OCI-LY3 (cell line): ENCODE results near the gene NRK.
"Not testable (repeated sequence)": the region's sequence is repeated elsewhere in the genome, so short reads cannot be mapped to it uniquely, and the experiment has no call there.

Source experiments
- H2AFZ ChIP-seq: fragments of 200-600, 300-600 bp; shearing (Covaris generic); 2 replicates; pipeline ENCODE4 v1.6.0; 2014; ENCODE audit warnings: antibody characterized with exemption, low read depth, low read length
- H3K27ac ChIP-seq: fragments of 200-600, 300-600 bp; sonication (generic); 2 replicates; pipeline ENCODE4 v1.5.1; 2014; ENCODE audit warnings: mild to moderate bottlenecking, low read length, moderate library complexity, mixed read lengths
- H3K27me3 ChIP-seq: fragments of 200-600, 300-600 bp; sonication (generic); 2 replicates; pipeline ENCODE4 v1.6.1; 2014; ENCODE audit warnings: low read depth, low read length, mixed read lengths
- H3K36me3 ChIP-seq: fragments of 200-600, 300-600 bp; sonication (generic); replicated peaks from 2 replicates; pipeline ENCODE3; 2014; ENCODE audit warnings: low read depth, low read length, mixed read lengths
- H3K4me1 ChIP-seq: fragments of 300-600, 200-600 bp; sonication (generic); 2 replicates; pipeline ENCODE4 v1.6.1; 2014; ENCODE audit warnings: low read length, mixed read lengths
- H3K4me2 ChIP-seq: fragments of 200-600, 300-600 bp; sonication (generic); 2 replicates; pipeline ENCODE4 v1.6.1; 2014; ENCODE audit warnings: low read length, mixed read lengths
- H3K4me3 ChIP-seq: fragments of 300-600, 200-600 bp; sonication (generic); 2 replicates; pipeline ENCODE4 v1.5.1; 2014; ENCODE audit warnings: antibody characterized with exemption, mild to moderate bottlenecking, low read length, moderate library complexity
- H3K79me2 ChIP-seq: fragments of 300-600, 200-600 bp; shearing (Covaris generic); 2 replicates; pipeline ENCODE4 v1.6.1; 2014; ENCODE audit warnings: mild to moderate bottlenecking, low read length, mixed read lengths
- H3K9ac ChIP-seq: fragments of 300-600, 200-600 bp; shearing (Covaris generic); 2 replicates; pipeline ENCODE4 v1.6.0; 2014; ENCODE audit warnings: mild to moderate bottlenecking, low read length, moderate library complexity
- H3K9me3 ChIP-seq: fragments of 200-600, 300-600 bp; shearing (Covaris generic); 2 replicates; pipeline ENCODE4 v1.6.1; 2014; ENCODE audit warnings: low read length, mixed read lengths; ENCODE audit not compliant: insufficient read depth
- H4K20me1 ChIP-seq: fragments of 200-600, 300-600 bp; sonication (generic); 2 replicates; pipeline ENCODE4 v1.6.1; 2016; ENCODE audit warnings: low read length, mixed read lengths; ENCODE audit not compliant: insufficient read depth
- CTCF ChIP-seq: fragments of 200-600, 300-600 bp; sonication (generic); IDR thresholded peaks from 2 replicates; pipeline ENCODE4 v1.5.1; 2014; ENCODE audit warnings: antibody characterized with exemption, low read length, low read depth
- EZH2phosphoT487 ChIP-seq: fragments of 200-600 bp; shearing (Covaris generic); IDR thresholded peaks from 2 replicates; pipeline ENCODE4 v1.6.1; 2018; ENCODE audit warnings: antibody characterized with exemption, mixed run types, low read depth

The NRK gene

GRCh38 chrX:105803891-105804290, 18.4 kb upstream of the NRK start:
- H3K4me2 ChIP-seq: no peak overlapping the region
- TF ChIP-seq EZH2phosphoT487: no peak
- TF ChIP-seq CTCF: no peak
- no peak overlapping the region for H3K27ac ChIP-seq
- H3K36me3 ChIP-seq: no peaks in the 10 kb centered on the region
- H3K9ac ChIP-seq: no peak overlapping the region
- H3K4me3 ChIP-seq: no peak overlapping the region
- H3K9me3 ChIP-seq: no peaks in the 10 kb centered on the region
- no peak overlapping the region for H2AFZ ChIP-seq
- no peaks in the 10 kb centered on the region for H4K20me1 ChIP-seq
- no peaks in the 10 kb centered on the region for H3K27me3 ChIP-seq
- no peaks in the 10 kb centered on the region for H3K4me1 ChIP-seq
- H3K79me2 ChIP-seq: no peaks in the 10 kb centered on the region

GRCh38 chrX:105805655-105806054, 16.7 kb upstream of the NRK start:
- H3K9me3 ChIP-seq, H3K4me2 ChIP-seq, H2AFZ ChIP-seq, H3K79me2 ChIP-seq, H4K20me1 ChIP-seq, H3K4me3 ChIP-seq, H3K9ac ChIP-seq, H3K27ac ChIP-seq, H3K36me3 ChIP-seq, H3K4me1 ChIP-seq, H3K27me3 ChIP-seq: not testable (repeated sequence)

GRCh38 chrX:105816517-105816916, 5.8 kb upstream of the NRK start:
- peak overlapping the region; percentile 12; the same call in 1 of the 2 replicates for H3K4me2 ChIP-seq
- H3K27ac ChIP-seq: no peak overlapping the region
- peaks cover 11% of the 10 kb centered on the region for H3K4me1 ChIP-seq
- no peaks in the 10 kb centered on the region for H3K79me2 ChIP-seq
- no peak overlapping the region for H3K9ac ChIP-seq
- no peak for TF ChIP-seq EZH2phosphoT487
- TF ChIP-seq CTCF: no peak
- H3K4me3 ChIP-seq: no peak overlapping the region
- H3K27me3 ChIP-seq: no peaks in the 10 kb centered on the region
- no peak overlapping the region for H2AFZ ChIP-seq
- no peaks in the 10 kb centered on the region for H3K9me3 ChIP-seq
- no peaks in the 10 kb centered on the region for H4K20me1 ChIP-seq
- no peaks in the 10 kb centered on the region for H3K36me3 ChIP-seq

- H3K4me2 ChIP-seq: no peak overlapping the region
- H4K20me1 ChIP-seq: no peaks in the 10 kb centered on the region
- no peak overlapping the region for H3K27ac ChIP-seq
- H3K9ac ChIP-seq: no peak overlapping the region
- H3K36me3 ChIP-seq: no peaks in the 10 kb centered on the region
- H2AFZ ChIP-seq: no peak overlapping the region
- no peaks in the 10 kb centered on the region for H3K27me3 ChIP-seq
- no peaks in the 10 kb centered on the region for H3K9me3 ChIP-seq
- H3K4me1 ChIP-seq: peaks cover 11% of the 10 kb centered on the region
- no peaks in the 10 kb centered on the region for H3K79me2 ChIP-seq
- no peak for TF ChIP-seq EZH2phosphoT487
- no peak for TF ChIP-seq CTCF
- no peak overlapping the region for H3K4me3 ChIP-seq
Measured at GRCh38 chrX:105820247-105820646, 2.1 kb upstream of the NRK start.
